Neural cell (in vitro differentiated cells): ENCODE data around the gene CRHR1.

ENCODE experiments used
- CTCF ChIP-seq: fragments of 450-650 bp; IDR thresholded peaks from 2 replicates; pipeline ENCODE4 v1.5.1; 2014; ENCODE audit warnings: antibody characterized with exemption, mild to moderate bottlenecking, moderate library complexity; ENCODE audit not compliant: poor library complexity, severe bottlenecking
- EP300 ChIP-seq: fragments of 450-650 bp; conservative IDR thresholded peaks from 2 replicates; pipeline ENCODE4 v1.6.1; 2014; ENCODE audit warnings: antibody characterized with exemption, mild to moderate bottlenecking, moderate library complexity; ENCODE audit not compliant: poor library complexity, severe bottlenecking
- EZH2 ChIP-seq: fragments of 200-600, 300-800 bp; shearing (Covaris generic), sonication (generic); IDR thresholded peaks from 2 replicates; pipeline ENCODE4 v1.6.1; 2014; ENCODE audit warnings: antibody characterized with exemption, low read length, borderline replicate concordance, mild to moderate bottlenecking; ENCODE audit not compliant: insufficient read depth, poor library complexity, severe bottlenecking
- POLR2AphosphoS5 ChIP-seq: IDR thresholded peaks from 2 replicates; pipeline ENCODE4 v1.6.1; 2012
- RAD21 ChIP-seq: fragments of 450-650 bp; conservative IDR thresholded peaks from 2 replicates; pipeline ENCODE4 v1.6.1; 2014; ENCODE audit warnings: antibody characterized with exemption, mild to moderate bottlenecking, moderate library complexity
- REST ChIP-seq: IDR thresholded peaks from 2 replicates; pipeline ENCODE4 v1.6.1; 2012; ENCODE audit warnings: borderline replicate concordance
- SMC3 ChIP-seq: fragments of 450-650 bp; conservative IDR thresholded peaks from 2 replicates; pipeline ENCODE4 v1.6.1; 2014; ENCODE audit warnings: antibody characterized with exemption, mild to moderate bottlenecking, moderate library complexity; ENCODE audit not compliant: poor library complexity
- TAF1 ChIP-seq: IDR thresholded peaks from 2 replicates; pipeline ENCODE4 v1.6.1; 2012; ENCODE audit warnings: low read depth

- TF ChIP-seq CTCF = peak; percentile 46
- TF ChIP-seq EP300 = no peak
- no peak for TF ChIP-seq POLR2AphosphoS5
- TF ChIP-seq EZH2 = no peak
- peak; percentile 36 for TF ChIP-seq SMC3
- TF ChIP-seq RAD21 = no peak
- TF ChIP-seq TAF1 = no peak
- TF ChIP-seq REST = no peak
Observed at GRCh38 chr17:45783593-45784292, 377 bp upstream of the CRHR1 start.
